GM19023 (cell line): ENCODE measurements around the gene BTBD2.
A peak's percentile ranks its signal among the peaks of the same experiment; 100 is the strongest.

ENCODE experiments used
- ATAC-seq: cut with Tn5 transposase; IDR thresholded peaks from one replicate; pipeline ENCODE4 v1.9.1; 2021; ENCODE audit warnings: mild to moderate bottlenecking, moderate library complexity; ENCODE audit not compliant: unreplicated experiment

Gene BTBD2

DNA sequence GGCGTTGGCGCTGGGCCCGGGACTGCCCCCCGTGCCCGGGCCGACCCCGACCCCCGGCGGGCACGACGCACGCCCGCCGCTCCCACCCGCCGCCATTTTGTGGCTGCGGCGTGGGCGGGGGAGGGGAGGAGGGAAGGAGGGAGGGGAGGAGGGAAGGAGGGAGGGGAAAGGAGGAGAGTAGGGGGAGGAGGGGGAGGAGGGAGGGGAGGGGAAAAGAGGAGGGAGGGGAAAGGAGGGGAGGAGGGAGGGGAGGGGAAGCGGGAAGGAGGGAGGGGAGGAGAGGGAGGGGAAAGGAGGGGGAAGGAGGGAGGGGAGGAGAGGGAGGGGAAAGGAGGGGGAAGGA, at the start of gene BTBD2:
TSS of gene BTBD2 (minus strand) at position 107 of the 343 bp plus-strand sequence. CDS start at position 96, 11 bp downstream.
- ATAC-seq, result no peak

- no peak for ATAC-seq
These were observed 49.4 kb upstream of the BTBD2 start for GRCh38 chr19:2064788-2065524.

DNA sequence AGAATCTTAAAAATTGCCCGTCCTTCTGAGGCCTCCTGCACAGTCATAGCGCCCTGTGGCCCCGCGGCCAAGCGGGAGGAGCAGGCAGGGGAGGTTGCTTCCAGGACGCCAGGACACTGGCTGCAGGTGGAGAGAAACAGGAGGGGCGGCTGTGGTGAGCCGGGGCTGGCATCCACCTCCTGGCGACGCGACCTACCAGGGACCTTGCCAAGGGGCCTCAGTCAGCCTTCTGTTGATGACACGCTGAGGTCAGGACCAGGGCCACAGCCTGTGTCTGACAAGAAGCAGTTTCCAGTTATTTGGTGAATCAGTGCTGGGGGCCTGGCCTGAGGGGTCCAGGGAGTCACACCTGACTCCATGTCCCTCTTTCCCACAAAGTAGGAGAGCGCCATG, 48.9 kb upstream of the BTBD2 start:
- ATAC-seq, result no peak

DNA sequence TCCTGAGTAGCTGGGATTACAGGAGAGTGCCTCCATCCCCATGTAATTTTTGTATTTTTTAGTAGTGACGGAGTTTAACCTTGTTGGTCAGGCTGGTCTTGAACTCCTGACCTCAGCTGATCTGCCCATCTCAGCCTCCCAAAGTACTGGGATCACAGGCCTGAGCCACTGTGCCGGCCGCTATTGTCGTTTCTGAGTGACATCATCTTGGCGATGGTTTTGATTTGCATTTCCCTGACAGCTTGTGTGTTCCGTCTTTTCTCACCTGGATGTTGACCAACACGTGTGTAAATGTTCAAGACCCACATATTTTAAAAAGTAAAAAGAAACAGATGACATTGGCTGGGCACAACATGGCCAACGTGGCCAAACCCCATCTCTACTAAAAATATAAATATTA, 48.3 kb upstream of the BTBD2 start:
- no peak for ATAC-seq

DNA sequence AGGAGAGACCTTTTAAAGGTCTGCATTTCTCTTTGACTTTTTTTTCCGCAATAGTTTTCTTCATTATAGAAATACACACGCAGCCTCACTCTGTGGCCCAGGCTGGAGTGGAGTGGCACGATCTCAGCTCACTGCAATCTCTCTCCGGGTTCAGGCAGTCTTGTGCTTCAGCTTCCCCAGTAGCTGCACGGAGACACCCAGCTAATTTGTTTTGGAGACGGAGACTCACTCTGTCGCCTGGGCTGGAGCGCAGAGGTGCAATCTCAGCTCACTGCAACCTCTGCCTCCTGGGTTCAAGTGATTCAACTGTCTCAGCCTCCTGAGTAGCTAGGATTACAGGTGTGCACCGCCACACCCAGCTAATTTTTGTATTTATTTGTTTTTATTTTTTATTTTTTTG, 47.3 kb upstream of the BTBD2 start:
- no peak for ATAC-seq

DNA sequence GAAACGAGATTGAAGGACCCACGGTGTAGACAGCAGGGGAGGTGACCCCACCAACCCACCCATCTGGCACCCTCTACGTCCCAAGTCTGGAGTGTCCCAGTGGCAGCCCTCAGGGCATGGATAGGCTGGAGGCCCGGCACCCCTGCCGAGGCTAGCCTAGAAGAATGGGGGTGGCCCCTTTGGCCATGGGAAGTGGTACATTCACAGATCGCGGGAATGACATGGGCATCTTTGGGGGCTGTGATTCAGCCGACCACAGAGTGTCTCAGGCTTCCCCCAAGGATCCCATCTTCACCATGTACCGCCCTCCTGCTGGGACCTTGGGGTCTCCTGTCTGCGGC, 46.8 kb upstream of the BTBD2 start:
- ATAC-seq, result no peak

- peak; percentile 80 for ATAC-seq
These were observed 46.2 kb upstream of the BTBD2 start for GRCh38 chr19:2061495-2062388.

DNA sequence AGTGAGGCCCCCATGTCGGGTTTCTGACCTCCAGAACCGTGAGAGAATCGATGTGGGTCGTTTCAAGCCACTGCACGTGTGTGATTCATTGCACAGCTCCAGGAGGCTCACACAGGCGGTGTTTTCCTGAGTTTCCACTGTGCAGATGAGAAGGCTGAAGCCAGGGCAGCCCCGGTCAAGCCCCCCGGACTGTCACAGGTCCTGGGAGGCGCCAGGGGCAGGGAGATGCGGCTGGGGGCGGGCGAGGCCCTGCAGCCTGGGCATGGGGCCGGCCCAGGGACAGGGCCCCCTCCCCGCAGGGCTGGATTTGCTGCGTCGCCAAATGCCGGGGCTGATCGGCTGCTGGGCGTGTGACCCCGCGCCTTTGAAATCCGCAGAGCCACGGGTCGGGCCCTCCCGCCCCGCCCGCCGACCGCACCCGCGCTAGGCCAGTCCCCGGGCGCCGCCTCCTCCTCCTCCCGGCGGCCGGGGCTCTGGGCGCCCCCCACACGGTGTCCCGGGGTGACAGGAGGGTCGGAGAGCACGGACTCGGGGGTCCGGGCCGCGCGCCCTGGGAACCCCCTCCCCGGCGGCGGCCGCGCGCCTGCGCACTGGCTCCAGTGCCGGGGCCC, 45.5 kb upstream of the BTBD2 start:
- ATAC-seq, result peak; percentile 31

DNA sequence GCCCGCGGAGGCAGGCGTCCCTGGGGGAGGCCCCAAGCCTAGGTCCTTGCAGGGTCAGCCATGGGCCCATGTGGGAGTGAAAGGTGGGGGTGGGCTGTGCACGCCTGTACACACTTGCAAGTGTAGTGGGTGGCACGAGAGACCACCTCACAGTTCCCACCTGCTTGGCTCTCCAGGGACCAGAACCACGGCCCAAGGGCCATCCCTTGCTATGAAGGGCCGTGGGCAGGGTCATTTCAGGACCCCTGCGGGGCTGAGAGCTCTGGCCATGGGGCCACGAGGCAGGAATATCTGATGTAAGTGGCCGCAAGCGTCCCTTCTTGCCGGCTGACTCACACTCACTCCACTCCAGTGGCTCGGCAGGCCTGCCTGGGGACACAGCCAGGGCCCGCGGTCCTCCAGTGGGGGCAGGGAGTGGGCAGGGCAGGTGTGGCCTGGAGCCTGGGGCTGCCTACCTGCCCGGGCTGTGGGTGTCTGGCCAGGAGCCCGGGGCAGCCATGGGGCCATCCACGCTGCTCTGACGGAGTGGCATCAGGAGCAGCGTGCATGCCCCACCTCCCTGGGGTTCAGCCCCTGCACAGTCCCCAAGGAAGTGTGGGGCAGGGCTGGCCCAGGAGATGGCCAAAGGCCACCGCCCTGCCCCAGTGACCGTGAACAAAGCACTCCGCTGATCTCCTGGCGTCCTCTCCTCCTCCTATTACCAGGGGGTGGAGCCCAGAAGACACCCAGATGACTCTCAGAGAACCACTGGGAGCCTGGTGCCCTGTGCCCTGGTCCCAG, 44.1 kb upstream of the BTBD2 start:
- ATAC-seq, result no peak

- ATAC-seq, result no peak
These were observed 43.3 kb upstream of the BTBD2 start for GRCh38 chr19:2058570-2059421.

DNA sequence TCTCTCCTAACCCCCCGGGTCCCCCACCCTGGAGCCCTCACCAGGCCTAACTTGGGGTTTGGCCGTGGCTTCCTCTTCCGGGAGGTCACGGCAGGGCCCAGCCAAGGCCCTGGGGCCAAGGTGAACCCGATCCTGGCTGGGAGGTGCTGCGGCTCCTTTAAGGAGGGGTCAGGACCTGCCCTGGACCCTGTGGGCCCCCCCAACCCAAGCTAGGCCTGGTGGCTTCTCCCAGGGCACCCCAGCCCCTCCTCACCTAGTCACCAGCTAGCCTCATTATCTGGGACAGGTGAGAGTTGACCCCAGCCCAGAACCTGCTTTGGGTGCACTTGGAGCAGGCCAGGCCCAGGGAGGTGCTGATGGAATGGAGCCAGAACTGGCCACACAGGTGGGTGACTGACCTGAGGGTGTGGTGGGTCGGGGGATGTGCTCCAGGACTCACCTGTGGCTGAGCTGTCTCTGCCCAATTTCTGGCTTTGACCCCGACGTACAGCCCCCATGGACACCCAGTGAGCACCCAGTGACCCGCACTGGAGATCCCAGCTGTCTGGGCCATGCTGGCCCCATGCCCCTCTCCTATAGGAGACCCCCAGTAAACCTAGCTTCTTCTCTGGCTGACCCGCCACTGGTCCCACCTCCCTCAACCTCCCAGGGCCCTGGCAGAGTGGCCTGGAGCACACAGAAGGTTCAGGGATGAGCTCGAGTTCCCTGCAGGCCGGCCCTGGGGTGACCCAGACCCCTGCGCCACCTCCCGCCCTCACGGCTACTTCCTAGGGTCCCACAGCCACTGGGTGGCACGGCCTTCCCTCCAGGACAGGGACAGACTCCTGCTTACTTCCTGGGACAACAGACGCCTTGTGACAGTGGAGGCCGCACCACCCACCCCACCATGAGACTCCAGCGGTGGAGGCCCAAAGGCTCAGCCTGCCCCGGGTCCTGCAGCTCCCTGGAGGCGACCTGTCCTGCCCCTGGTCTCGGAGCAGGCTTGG, 42.3 kb upstream of the BTBD2 start:
- ATAC-seq, result no peak

DNA sequence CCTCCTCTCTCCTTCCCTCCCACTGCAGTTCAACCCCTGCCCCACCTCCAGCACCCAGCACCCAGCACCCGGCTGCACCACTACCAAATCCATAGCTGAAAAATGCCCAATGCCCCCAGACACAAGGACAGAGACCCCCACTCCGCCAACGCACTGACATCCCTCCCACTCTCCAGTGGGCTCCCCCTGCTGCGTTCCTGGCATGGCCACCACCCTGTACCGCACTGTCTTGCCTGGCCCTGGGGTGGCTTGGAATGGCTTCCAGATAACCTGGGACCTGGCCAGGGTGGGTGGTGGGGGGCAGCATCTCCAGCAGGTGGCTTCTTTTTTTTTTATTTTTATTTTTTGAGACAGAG, 41.3 kb upstream of the BTBD2 start:
- no peak for ATAC-seq

GRCh38 chr19:2055931-2056836, 40.7 kb upstream of the BTBD2 start:
- no peak for ATAC-seq

GRCh38 chr19:2054763-2055162, 39.2 kb upstream of the BTBD2 start:
- no peak for ATAC-seq

DNA sequence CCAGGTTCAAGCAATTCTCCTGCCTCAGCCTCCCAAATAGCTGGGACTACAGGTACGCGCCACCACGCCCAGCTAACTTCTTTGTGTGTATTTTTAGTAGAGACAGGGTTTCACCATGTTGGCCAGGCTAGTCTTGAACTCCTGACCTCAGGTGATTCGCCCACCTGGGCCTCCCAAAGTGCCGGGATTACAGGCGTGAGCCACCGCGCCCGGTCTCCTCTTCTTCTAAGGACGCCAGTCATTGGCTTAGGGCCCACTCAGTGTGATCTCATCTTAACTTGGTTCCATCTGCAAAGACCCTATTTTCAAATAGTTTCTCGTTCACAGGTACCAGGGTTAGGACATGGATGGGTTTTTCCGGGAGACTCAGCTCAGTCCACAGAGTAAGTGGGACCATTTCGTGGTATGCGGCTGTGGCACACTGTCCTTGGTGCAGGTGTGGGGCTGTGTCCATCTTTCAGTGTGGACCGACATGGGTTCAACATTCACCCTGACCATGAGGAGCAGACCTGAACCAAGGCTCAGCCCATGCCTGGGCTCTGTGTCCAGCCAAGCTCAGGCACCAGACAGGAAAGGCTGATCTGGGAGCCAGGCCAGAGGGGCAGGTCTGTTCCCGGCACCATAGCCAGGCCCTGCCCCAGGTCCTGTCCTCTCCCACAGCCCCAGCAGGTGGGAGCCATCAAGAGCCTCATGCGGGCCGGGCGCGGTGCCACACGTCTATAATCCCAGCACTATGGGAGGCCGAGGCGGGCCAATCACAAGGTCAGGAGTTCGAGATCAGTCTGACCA, 38.3 kb upstream of the BTBD2 start:
- no peak for ATAC-seq

GRCh38 chr19:2051773-2052704, 36.5 kb upstream of the BTBD2 start:
- no peak for ATAC-seq
